G401 (cell line): ENCODE measurements around the gene TTYH1. TPM values are rescaled to one million over a fixed set of nuclear protein-coding genes. Genes with fewer than 3 reads are reported as not detected.

Experiments used
- DNase-seq: peaks from one replicate; pipeline ENCODE4 v3.0.0-alpha.2; 2015; ENCODE audit warnings: low spot score
- in situ Hi-C: cut with HindIII; loops from 2 replicates; pipeline ENCODE4 v1.10.0; 2016; ENCODE audit warnings: low sequenced_read_pairs, mixed read lengths
- total RNA-seq: library from RNA; depleted of rRNA; stranded (reverse); fragments of >200 nt; shearing (Covaris generic); gene quantifications from 2 replicates; pipeline ENCODE4 v1.2.3, GENCODE V29; 2014

The TTYH1 gene
- total RNA-seq, 1 experiment from 2014 or later, result 0.10 TPM

GRCh38 chr19:54454781-54455675 is 39.8 kb downstream of the TTYH1 start:
- no peak for DNase-seq
- in situ Hi-C loops, result no loop called here

- in situ Hi-C loops, result no loop called here
These were observed 40.6 kb downstream of the TTYH1 start for GRCh38 chr19:54455786-54456422.

GRCh38 chr19:54456423-54457373 is 41.4 kb downstream of the TTYH1 start:
- in situ Hi-C loops, result no loop called here
- DNase-seq, result no peak

More at GRCh38 chr19:54455786-54456422, 40.6 kb downstream of the TTYH1 start:
- no peak for DNase-seq

GRCh38 chr19:54457773-54458647 is 42.7 kb downstream of the TTYH1 start:
- DNase-seq, result no peak

GRCh38 chr19:54458648-54459281 is 43.5 kb downstream of the TTYH1 start:
- in situ Hi-C loops, result no loop called here

More at GRCh38 chr19:54457773-54458647, 42.7 kb downstream of the TTYH1 start:
- in situ Hi-C loops, result no loop called here

GRCh38 chr19:54459282-54460229 is 44.3 kb downstream of the TTYH1 start:
- in situ Hi-C loops, result no loop called here
- DNase-seq, result no peak

More at GRCh38 chr19:54458648-54459281, 43.5 kb downstream of the TTYH1 start:
- DNase-seq, result no peak

GRCh38 chr19:54460230-54461005 is 45.2 kb downstream of the TTYH1 start:
- in situ Hi-C loops, result no loop called here
- no peak for DNase-seq

GRCh38 chr19:54461210-54461609 is 45.9 kb downstream of the TTYH1 start:
- in situ Hi-C loops, result no loop called here
- DNase-seq, result no peak

- in situ Hi-C loops, result no loop called here
- DNase-seq, result no peak
These were observed 46.3 kb downstream of the TTYH1 start for GRCh38 chr19:54461613-54462012.

- DNase-seq, result no peak
- in situ Hi-C loops, result no loop called here
These were observed 46.9 kb downstream of the TTYH1 start for GRCh38 chr19:54462047-54462654.

GRCh38 chr19:54462655-54463530 is 47.6 kb downstream of the TTYH1 start:
- peak; percentile 30 for DNase-seq
- in situ Hi-C loops, result no loop called here

GRCh38 chr19:54463531-54464043 is 48.3 kb downstream of the TTYH1 start, which contains the start of gene LENG9:
Gene LENG9 (minus strand): TSS chr19:54463778. CDS start chr19:54463526, 252 bp downstream.
- in situ Hi-C loops, result no loop called here
- DNase-seq, result peak; percentile 95

GRCh38 chr19:54464044-54464629 is 48.9 kb downstream of the TTYH1 start:
- in situ Hi-C loops, result no loop called here
- peak; percentile 94 for DNase-seq
